ENCODE data around the gene C2orf76.

DNA sequence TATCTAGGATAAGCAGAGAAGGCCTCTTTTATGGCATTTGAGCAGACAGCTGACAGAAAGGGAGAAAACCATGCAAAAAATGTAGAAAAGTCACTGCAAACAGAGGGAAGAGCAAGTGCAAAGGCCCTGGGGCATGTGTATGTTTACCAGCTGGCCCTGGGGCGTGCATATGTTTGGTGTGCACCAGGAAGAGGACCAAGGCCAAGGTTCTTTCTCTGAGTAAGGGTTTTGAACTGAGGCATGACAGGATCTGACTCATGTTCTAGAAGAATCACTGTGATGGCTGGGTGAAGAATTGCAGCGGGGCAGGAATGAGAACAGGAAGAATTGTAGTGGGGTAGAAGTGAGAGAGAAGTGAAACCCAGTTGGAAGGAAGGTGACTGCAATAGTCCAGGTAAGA, 73.4 kb downstream of the C2orf76 start:
- TF ChIP-seq, protein P1, sequence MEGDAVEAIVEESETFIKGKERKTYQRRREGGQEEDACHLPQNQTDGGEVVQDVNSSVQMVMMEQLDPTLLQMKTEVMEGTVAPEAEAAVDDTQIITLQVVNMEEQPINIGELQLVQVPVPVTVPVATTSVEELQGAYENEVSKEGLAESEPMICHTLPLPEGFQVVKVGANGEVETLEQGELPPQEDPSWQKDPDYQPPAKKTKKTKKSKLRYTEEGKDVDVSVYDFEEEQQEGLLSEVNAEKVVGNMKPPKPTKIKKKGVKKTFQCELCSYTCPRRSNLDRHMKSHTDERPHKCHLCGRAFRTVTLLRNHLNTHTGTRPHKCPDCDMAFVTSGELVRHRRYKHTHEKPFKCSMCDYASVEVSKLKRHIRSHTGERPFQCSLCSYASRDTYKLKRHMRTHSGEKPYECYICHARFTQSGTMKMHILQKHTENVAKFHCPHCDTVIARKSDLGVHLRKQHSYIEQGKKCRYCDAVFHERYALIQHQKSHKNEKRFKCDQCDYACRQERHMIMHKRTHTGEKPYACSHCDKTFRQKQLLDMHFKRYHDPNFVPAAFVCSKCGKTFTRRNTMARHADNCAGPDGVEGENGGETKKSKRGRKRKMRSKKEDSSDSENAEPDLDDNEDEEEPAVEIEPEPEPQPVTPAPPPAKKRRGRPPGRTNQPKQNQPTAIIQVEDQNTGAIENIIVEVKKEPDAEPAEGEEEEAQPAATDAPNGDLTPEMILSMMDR (conservative IDR thresholded peaks at IDR 0.05; ENCODE audit: low read length) = no peak
- TF ChIP-seq EZH2phosphoT487 (IDR thresholded peaks at IDR 0.05; ENCODE audit: borderline replicate concordance) = no peak
